ENCODE measurements around the gene GPR21.

The GPR21 gene, protein sequence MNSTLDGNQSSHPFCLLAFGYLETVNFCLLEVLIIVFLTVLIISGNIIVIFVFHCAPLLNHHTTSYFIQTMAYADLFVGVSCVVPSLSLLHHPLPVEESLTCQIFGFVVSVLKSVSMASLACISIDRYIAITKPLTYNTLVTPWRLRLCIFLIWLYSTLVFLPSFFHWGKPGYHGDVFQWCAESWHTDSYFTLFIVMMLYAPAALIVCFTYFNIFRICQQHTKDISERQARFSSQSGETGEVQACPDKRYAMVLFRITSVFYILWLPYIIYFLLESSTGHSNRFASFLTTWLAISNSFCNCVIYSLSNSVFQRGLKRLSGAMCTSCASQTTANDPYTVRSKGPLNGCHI

GRCh38 chr9:123033352-123033751 is at the start of gene GPR21:
GPR21 (plus strand) TSS chr9:123033667; CDS start chr9:123034567, 900 bp downstream.
- DNase-seq: no peak

DNA sequence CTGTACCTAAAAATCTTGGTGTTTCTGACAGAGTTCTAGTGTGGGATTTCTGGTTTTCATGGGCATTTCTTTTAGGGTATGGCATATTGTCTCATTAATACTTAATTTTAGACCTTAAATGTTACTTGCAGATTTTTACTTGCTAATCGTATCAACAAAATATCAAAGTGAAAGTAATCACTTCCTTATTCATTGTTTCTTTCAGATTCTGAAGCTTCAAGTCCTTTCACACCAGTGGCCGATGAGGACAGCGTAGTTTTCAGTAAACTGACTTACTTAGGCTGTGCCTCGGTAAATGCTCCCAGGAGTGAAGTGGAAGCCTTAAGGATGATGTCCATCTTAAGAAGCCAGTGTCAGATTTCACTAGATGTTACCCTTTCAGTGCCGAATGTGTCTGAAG is 47.5 kb upstream of the GPR21 start:
- DNase-seq: no peak

DNA sequence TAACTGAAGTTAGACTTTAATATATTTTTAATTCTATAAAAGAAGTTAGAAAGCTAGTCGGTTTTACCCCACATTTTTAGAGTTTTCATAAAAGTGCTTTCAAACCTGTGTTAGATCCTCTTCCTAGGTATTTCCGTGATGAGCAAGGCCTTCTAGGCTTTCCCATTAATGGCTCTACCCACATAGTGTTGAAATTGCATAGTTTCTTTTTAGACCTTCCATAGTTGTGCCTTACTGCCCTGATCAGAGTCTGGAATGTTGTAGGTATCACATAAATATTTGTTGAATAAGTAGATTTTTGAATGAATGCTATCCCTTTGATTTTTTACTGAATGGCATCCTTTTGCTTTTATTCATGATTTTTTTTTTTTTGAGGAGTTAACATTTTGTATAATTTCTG is 45.3 kb upstream of the GPR21 start:
- DNase-seq: no peak

- no peak for DNase-seq
These were observed 44.4 kb upstream of the GPR21 start for GRCh38 chr9:122988920-122989621.

- DNase-seq: no peak
These were observed 42.1 kb upstream of the GPR21 start for GRCh38 chr9:122991370-122991830.

- DNase-seq: no peak
These were observed 36.9 kb upstream of the GPR21 start for GRCh38 chr9:122996586-122996985.

- DNase-seq: no peak
These were observed 35.0 kb upstream of the GPR21 start for GRCh38 chr9:122998448-122998847.

GRCh38 chr9:123000371-123001068 is 32.9 kb upstream of the GPR21 start:
- DNase-seq: no peak

GRCh38 chr9:123002754-123003153 is 30.7 kb upstream of the GPR21 start:
- no peak for DNase-seq

DNA sequence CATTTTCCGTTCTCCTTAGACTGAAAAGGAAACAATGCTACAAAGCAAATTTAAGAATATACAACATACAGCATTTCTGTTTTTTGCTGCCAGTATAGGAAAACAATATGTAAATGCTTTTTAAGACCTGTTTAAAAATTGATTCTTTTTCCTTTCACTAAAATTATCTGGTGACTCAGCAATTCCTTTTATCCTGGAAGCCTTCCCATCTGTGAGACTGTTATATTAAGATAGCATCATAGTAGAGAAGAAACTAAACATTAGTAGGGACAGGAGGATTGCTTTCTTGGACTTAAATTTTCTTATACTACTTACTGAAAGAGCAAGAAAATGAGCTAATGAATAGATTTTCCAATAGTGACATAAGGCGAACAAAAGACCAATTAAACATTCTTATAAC is 30.0 kb upstream of the GPR21 start:
- DNase-seq: no peak

- DNase-seq: no peak
These were observed 27.5 kb upstream of the GPR21 start for GRCh38 chr9:123005964-123006363.

DNA sequence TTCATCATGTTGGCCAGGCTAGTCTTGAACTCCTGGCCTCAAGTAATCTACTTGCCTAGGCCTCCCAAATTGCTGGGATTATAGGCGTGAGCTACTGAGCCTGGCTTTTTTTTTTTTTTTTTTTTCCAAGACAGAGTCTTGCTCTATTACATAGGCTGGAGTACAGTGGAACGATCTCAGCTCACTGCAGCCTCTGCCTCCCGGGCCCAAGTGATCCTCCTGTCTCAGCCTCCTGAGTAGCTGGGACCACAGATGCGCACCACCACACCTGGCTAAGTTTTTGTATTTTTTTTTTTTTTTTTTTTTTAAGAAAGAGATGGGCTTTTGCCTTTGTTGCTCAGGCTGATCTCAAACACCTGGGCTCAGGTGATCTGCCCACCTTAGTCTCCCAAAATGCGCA is 26.2 kb upstream of the GPR21 start:
- DNase-seq: no peak

DNA sequence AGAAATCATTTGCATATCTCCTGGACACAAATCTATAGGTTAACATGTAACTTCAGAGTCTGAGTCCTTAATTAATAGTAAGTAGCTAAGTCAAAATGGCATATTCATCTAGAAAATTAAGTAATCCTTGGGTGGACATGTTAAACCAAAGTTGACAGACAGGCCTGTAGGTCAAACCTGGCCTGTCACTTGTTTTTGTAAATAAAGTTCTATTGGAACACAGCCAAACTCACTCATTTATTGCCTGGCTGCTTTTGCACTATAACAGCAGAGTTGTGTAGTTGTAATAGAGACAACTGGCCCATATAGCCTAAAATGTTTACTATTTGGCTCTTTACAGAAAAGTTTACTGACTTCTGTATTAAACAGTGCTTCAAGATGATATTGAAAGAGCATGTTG is 24.6 kb upstream of the GPR21 start:
- DNase-seq: no peak

DNA sequence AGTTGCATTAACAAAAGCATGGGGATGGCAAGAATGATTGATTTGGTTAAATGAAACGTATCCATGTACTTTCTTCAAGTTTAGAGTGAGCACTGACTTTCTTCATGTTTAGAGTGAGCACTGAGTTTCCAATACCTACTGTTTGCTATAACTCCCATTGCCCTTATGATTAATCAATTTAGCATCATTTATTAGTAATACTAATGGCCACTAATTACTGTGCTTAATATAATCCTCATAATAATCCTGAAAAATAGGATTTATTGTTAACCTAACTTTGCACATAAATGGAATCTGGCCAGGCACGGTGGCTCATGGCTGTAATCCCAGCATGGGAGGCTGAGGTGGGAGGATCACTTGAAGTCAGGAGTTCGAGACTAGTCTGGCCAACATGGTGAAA is 22.1 kb upstream of the GPR21 start:
- DNase-seq: no peak

- no peak for DNase-seq
These were observed 21.5 kb upstream of the GPR21 start for GRCh38 chr9:123011878-123012528.

DNA sequence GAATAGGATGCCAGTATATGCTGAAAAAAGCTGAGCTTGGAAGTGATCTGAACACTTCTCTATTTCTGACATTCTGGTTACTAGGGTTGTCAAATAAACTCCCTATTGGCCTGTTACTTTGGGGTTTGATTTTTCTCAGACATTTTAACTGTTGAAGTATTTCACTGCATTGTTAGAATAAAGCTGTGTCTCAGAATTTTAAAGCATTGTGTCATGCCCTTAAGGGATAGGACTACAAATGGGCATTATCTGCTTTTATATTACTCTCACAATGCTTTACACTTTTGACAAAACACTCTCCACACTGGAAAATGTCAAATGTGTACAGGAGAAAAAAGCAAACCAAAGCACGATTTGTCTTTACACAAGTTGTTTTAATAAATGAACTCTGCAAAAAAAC is 16.8 kb upstream of the GPR21 start:
- DNase-seq: no peak

DNA sequence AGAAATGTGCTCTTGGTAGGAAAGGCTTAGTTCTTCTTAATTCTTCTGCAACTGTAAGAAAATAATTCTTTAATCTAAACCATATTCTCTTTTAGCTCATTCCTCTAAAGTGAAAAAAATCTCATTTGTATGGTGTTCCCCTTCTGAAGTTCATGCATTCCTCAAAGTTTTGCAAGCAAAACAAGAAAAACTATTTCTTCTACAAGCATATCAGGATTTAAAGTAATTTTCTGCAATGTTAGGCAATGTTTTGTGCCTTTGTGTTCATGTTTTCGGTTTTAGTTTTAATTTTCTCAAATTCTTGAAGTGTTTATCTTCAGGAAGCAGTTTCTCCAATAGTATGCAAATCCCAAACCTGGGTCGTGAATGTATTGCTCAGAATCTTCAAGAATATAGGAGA is 12.7 kb upstream of the GPR21 start:
- no peak for DNase-seq

DNA sequence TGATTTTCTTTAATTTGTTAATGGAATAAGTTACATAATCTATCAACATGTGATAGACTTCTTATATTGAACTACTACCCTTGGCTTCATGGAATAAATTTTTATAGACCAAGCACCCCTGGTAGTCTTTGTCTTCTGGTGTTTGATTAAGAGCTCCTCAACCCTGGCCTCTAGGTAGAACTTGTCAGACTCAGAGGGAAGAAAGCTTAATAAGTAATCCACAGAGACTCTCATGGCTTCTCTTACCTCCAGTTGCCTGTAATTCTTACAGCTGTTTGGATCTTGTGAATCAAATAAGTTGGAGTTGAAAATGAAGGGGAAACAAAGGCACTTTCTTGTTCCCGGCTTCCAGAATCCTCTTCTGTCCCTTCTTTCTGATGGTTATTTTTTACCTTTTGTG is 7.0 kb upstream of the GPR21 start:
- DNase-seq: no peak

GRCh38 chr9:123027517-123027916 is 6.0 kb upstream of the GPR21 start:
- no peak for DNase-seq

DNA sequence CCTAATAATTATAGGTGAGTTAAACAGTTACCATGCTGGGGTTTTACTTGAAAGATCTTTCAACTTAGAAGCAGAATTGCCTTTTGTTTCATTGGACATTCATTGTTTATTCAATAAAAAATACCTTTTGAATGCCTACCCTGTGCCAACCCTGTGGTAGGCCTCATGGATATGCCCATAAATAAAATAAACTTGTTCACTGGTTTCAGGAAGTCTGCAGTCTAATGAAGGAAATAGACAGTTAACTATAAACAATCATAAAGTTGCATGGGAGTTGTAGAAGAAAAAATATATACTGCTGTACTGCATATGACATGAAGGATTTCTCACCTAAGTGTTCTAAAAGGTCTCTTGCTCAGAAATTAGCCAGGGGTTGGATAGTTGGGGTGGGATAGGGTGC is 5.3 kb upstream of the GPR21 start:
- DNase-seq: no peak

GRCh38 chr9:123028973-123029372 is 4.5 kb upstream of the GPR21 start:
- DNase-seq: no peak

DNA sequence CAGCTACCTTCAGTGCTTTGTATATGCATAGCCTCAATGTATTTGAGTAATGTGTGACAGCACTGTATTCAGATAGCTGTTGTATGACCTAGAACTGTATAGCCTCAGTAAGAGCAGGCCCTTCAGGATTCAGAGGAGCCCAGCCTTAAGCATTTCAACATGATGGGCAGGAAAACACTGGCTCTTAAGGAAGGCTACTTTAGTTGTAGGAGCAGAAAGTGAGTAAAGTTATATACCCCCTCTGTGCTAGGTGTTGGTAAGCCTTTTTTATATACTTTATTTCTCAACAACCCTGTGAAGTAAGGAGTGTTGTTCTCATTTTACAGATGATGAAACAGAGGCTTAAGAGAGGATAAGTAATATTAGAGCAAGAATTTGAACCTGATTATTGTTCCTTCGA is 1.5 kb upstream of the GPR21 start:
- DNase-seq: no peak

- DNase-seq: no peak
These were observed 566 bp downstream of the GPR21 start for GRCh38 chr9:123033864-123034601.
